Stomach smooth muscle (tissue), 2 donors: Measurements from ENCODE around the gene C11orf97.
"Not testable (repeated sequence)": the region's sequence is repeated elsewhere in the genome, so short reads cannot be mapped to it uniquely, and the experiment has no call there.

Experiments
- H3K27ac ChIP-seq: one replicate; pipeline ENCODE4 v1.7.0; 2013; ENCODE audit warnings: mild to moderate bottlenecking, low read length, inconsistent platforms
- H3K27me3 ChIP-seq, 2 donors: one replicate each; pipeline ENCODE4 v1.7.0; 2013; ENCODE audit warnings: low read length in 2 of 2; ENCODE audit not compliant: insufficient read depth in 2 of 2, control insufficient read depth in 1 of 2
- H3K36me3 ChIP-seq, 2 donors: one replicate each; pipeline ENCODE4 v1.7.0; 2013; ENCODE audit warnings: low read length in 2 of 2; ENCODE audit not compliant: control insufficient read depth in 2 of 2, insufficient read depth in 2 of 2
- H3K4me1 ChIP-seq: one replicate; pipeline ENCODE4 v1.7.0; 2013; ENCODE audit warnings: low read length; ENCODE audit not compliant: control insufficient read depth, insufficient read depth
- H3K4me3 ChIP-seq, 2 donors: one replicate each; pipeline ENCODE4 v1.7.0; 2013; ENCODE audit warnings: low read length in 2 of 2
- H3K9ac ChIP-seq, 2 donors: one replicate each; pipeline ENCODE4 v1.7.0; 2013; ENCODE audit warnings: low read length in 2 of 2, mild to moderate bottlenecking in 1 of 2
- H3K9me3 ChIP-seq, 2 donors: one replicate each; pipeline ENCODE4 v1.7.0; 2013; ENCODE audit warnings: low read length in 2 of 2; ENCODE audit not compliant: control insufficient read depth in 2 of 2
- donor health status: healthy.
- donor health status: Pancreatic carcinoma.

The C11orf97 gene

DNA sequence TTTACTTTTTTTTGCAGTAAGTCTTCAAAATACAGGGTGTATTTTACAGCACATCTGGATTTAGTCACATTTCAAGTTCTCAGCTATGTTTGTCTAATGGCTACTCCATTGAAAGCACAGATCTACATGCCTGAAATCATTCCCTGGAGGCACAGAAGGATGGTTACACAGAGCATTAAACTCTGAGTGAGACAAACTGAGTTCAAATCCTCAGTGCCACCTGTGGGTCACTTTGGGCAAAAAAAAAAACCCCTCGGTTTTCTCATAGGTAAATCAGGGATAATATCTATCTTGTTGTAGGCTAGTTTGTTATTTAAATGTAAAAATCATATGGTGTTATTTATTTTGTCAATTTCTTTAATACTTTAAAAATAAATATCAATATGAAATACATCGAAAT lies 10.7 kb upstream of the C11orf97 start:
- H3K4me1 ChIP-seq, result no peaks in the 10 kb centered on the region
- no peak overlapping the region for H3K9ac ChIP-seq
- H3K27me3 ChIP-seq, result no peaks in the 10 kb centered on the region
- H3K36me3 ChIP-seq, result peaks cover 15 to 21% of the 10 kb centered on the region in 2 donors
- H3K4me3 ChIP-seq, result no peak overlapping the region
- H3K27ac ChIP-seq, result no peak overlapping the region
- H3K9me3 ChIP-seq, result no peaks in the 10 kb centered on the region

DNA sequence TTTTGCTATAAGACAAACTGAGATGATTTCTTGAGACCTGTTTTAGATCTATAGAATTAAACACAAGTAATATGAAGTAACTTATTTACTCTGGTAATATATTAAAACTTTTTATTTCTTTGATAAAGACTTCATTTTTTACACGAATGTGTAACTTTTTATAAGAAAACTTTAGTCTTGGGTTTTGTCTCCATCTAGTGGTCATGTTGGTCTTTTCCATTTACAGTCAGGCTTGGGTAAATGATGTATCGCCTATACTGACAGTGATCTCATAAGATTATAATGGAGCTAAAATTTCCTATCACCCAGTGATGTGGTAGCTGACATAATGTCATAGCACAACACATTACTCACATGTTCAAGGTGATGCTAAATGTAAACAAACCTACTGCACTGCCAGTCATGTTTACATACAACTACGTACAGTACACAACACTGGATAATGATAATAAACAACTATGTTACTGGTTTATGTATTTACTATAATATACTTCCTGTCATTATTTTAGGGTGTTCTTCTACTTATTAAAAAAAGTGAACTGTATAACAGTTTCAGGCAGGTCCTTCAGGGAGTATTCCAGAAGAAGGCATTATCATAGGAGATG lies 7.5 kb upstream of the C11orf97 start:
- Histone ChIP-seq H3K4me3 (no peak overlapping the region), H3K36me3 (peaks cover 3 to 4% of the 10 kb centered on the region in 2 donors), H3K9ac (no peak overlapping the region)

DNA sequence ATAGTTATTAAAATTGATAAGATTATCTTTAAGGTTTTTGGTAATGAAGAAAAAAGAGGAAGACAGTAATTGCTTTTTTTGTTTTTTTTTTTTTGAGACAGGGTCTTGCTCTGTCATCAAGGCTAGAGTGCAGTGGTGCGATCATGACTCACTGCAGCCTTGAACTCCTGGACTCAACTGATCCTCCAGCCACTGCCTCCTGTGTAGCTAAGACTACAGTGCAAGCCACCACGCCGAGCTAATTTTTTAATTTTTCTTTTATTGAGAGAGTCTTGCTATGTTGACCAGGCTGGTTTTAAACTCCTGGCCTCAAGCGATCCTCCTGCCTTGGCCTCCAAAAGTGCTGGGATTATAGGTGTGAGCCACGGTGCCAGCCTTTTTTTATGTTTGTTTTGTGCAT lies 5.7 kb upstream of the C11orf97 start:
- H3K27ac ChIP-seq, H3K9ac ChIP-seq, H3K4me3 ChIP-seq, H3K9me3 ChIP-seq, H3K27me3 ChIP-seq, H3K36me3 ChIP-seq, H3K4me1 ChIP-seq: not testable (repeated sequence)

More for the DNA sequence above, 7.5 kb upstream of the C11orf97 start:
- no peak overlapping the region for H3K27ac ChIP-seq
- H3K9me3 ChIP-seq, result no peaks in the 10 kb centered on the region
- H3K4me1 ChIP-seq, result no peaks in the 10 kb centered on the region
- no peaks in the 10 kb centered on the region for H3K27me3 ChIP-seq

DNA sequence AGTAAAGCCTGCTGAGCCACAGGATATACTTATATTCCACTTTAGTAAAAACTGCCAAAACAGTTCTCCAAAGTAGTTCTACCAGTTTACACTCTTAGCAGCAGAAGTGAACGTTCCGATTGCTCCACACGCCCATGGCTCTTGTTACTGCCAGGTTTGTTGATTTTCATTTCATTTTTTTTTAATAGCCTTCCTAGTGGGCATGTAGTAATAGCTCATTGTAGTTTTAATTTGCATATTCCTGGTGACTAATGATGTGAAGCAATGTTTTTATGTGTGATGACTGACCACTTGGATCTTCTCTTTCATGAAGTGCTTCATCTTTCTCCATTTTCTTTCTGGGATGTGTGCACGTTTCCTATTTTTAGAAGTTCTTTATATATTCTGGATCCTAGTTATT lies 4.8 kb upstream of the C11orf97 start:
- no peak overlapping the region for H3K27ac ChIP-seq
- H3K4me1 ChIP-seq, result peaks cover 7% of the 10 kb centered on the region
- no peak overlapping the region for H3K4me3 ChIP-seq
- H3K27me3 ChIP-seq, result peaks cover 0 to 2% of the 10 kb centered on the region in 2 donors
- no peak overlapping the region for H3K9ac ChIP-seq
- no peaks in the 10 kb centered on the region for H3K36me3 ChIP-seq
- H3K9me3 ChIP-seq, result no peaks in the 10 kb centered on the region

DNA sequence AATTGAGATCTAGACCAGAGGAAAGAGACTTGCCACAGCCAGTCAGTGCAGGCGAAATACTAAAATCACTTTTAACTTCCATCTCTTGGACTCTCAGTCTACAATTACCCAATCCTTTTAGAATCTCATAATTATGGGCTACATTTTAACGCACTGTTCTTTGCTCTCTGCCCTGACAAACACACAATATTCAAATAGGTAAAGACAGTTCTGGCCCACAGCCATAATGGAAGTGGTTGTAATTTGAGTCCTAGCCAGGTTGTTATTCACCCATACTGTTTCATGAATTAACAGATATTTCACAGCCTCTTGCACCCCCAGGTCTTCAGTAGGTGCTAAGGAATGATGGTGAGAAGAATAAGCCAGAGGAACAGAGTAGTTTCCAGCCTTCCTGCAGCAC lies 830 bp downstream of the C11orf97 start:
- no peaks in the 10 kb centered on the region for H3K9me3 ChIP-seq
- peaks cover 0 to 5% of the 10 kb centered on the region in 2 donors for H3K27me3 ChIP-seq
- no peak overlapping the region for H3K4me3 ChIP-seq
- H3K9ac ChIP-seq, result no peak overlapping the region
- no peaks in the 10 kb centered on the region for H3K36me3 ChIP-seq
- peaks cover 9% of the 10 kb centered on the region for H3K4me1 ChIP-seq
- no peak overlapping the region for H3K27ac ChIP-seq

DNA sequence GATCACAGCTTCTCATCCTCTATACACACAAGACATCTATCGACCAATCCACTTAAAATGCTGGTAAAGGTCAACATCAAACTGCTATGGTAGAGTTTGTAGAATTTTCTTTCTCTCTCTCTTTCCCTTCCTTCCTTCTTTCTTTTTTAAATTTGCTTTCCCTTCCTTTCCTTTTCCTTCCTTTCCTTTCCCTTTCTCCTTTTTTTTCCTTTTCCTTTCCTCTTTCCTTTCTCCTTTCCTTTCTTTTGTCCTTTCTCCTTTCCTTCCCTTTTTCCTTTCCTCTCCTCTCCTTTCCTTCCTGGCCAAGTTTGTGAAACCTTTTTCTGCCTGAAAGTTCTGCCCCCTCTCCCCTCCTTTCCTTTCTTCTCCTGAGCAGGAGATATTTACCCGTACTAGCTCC lies 3.1 kb downstream of the C11orf97 start:
- peaks cover 9% of the 10 kb centered on the region for H3K4me1 ChIP-seq

DNA sequence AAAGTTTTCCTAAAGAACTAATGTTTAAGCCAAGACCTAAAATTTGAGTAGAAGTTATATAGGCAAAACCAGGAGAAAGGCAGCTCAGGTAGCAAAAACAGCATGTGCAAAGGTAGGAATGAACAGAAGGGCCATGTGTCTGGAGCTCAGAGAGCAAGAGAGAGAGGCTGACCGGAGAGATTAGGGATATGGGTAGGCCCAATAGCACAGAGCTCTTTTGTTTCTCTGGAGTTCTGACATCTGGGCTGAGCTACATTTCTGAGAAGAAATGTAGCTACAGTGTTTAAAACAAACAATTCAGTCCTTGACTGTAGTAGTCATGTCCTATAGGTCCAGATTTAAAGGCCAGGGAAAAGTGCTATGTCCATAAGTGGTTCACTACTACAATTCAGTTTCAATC lies 4.5 kb downstream of the C11orf97 start:
- H3K4me3 ChIP-seq, result no peak overlapping the region
- H3K27ac ChIP-seq, result no peak overlapping the region
- H3K9me3 ChIP-seq, result no peaks in the 10 kb centered on the region
- peaks cover 9% of the 10 kb centered on the region for H3K4me1 ChIP-seq
- no peaks in the 10 kb centered on the region for H3K36me3 ChIP-seq
- H3K9ac ChIP-seq, result no peak overlapping the region
- H3K27me3 ChIP-seq, result peaks cover 0 to 5% of the 10 kb centered on the region in 2 donors

More for the DNA sequence above, 3.1 kb downstream of the C11orf97 start:
- Histone ChIP-seq H3K9ac (no peak overlapping the region), H3K27ac (no peak overlapping the region), H3K27me3 (peaks cover 0 to 5% of the 10 kb centered on the region in 2 donors), H3K4me3 (no peak overlapping the region), H3K9me3 (no peaks in the 10 kb centered on the region), H3K36me3 (no peaks in the 10 kb centered on the region)

DNA sequence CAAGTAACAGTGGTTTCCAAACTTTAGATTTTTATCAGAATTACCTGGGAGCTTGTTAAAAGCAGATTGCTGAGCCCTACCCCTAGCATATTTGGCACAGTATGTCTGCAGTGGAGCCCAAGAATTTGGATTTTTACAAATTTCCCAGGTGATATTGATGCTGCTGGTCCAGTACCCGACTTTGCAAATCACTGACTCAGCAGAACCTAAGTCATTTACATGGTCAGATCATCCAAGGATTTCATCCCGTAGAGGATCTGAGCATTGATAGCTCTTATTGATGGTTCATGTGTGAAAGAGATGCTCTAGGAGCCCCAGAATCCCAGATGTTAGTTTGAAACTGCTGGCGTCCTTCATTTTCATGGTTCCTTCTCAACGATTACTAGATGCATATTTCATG lies 6.0 kb downstream of the C11orf97 start:
- H3K27me3 ChIP-seq, result peaks cover 0 to 2% of the 10 kb centered on the region in 2 donors
- no peaks in the 10 kb centered on the region for H3K9me3 ChIP-seq
- no peak overlapping the region for H3K9ac ChIP-seq
- no peaks in the 10 kb centered on the region for H3K36me3 ChIP-seq
- no peak overlapping the region for H3K4me3 ChIP-seq
- H3K27ac ChIP-seq, result no peak overlapping the region
- no peaks in the 10 kb centered on the region for H3K4me1 ChIP-seq

DNA sequence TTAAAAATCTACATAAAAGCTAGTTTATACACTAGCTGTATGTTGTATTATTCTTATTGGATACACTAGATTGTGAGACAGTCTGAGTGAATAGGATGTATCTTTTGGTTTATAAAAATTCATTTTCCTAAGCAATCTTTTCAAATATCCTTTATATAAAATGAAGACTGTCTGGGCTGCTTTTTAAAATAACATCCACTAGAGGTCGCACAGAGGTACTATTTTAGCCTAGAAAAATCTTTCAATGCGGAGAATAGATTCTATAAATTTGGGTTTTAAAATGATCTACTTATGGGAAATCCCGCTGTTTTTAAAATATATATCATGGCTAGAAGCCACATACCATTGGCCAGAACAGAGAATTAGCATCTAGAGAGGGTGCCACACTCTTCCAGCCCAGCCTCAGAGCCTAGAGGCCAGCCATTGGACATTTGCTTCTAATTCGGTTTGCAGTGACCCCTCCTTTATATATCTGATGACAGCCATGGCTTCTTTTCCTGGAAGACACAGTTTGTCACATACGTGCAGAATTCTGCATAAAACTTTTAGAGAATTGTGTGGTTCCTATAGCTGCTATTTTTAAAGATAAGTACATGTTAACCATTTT lies 7.3 kb downstream of the C11orf97 start:
- no peaks in the 10 kb centered on the region for H3K9me3 ChIP-seq
- no peak overlapping the region for H3K9ac ChIP-seq
- no peaks in the 10 kb centered on the region for H3K27me3 ChIP-seq
- no peak overlapping the region for H3K4me3 ChIP-seq
- H3K4me1 ChIP-seq, result no peaks in the 10 kb centered on the region
- H3K27ac ChIP-seq, result no peak overlapping the region
- no peaks in the 10 kb centered on the region for H3K36me3 ChIP-seq

DNA sequence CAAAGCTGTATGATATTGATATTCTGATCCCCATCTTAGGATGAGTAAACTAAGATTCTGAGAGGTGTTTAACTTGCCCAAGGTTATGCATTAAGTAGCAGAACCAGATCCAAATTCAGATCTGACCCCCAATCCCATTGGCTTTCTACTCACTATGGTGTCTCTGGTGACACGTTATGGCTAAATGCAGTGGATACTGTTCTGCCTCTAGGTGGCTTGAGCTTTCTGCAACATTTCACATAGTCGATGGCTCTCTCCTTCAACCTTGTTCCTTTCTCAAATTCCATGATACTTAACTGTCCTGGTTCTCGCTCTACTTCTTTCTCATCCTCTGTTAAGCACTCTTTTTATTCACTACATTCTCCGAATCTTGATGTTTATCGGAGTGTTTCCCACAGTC lies 9.4 kb downstream of the C11orf97 start:
- no peaks in the 10 kb centered on the region for H3K9me3 ChIP-seq
- no peak overlapping the region for H3K9ac ChIP-seq
- no peaks in the 10 kb centered on the region for H3K27me3 ChIP-seq
- no peaks in the 10 kb centered on the region for H3K4me1 ChIP-seq
- H3K4me3 ChIP-seq, result no peak overlapping the region
- H3K27ac ChIP-seq, result no peak overlapping the region
- H3K36me3 ChIP-seq, result no peaks in the 10 kb centered on the region

DNA sequence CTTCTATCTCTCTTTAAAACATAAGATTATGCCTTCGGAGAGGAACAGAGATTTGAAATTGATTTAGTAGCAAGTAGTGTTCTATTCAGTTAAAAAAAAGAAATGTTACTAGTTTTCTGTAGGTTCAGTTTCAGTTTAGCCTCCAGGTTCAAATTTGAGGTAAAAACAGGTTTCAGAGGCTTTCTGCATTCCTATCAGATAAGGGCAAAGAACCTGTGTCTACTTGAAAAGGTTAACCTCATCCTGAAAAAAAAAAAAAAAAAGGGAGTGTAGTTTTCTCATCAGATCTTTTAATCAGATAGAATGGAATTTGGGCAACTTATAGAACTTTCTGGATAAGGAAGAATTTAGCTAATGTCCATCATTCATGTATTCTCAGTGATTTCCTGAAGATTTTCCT lies 12.1 kb downstream of the C11orf97 start:
- Histone ChIP-seq H3K9me3 (no peaks in the 10 kb centered on the region), H3K27ac (no peak overlapping the region), H3K36me3 (no peaks in the 10 kb centered on the region), H3K9ac (no peak overlapping the region), H3K27me3 (no peaks in the 10 kb centered on the region), H3K4me1 (no peaks in the 10 kb centered on the region), H3K4me3 (no peak overlapping the region)
